OCI-LY1 (cell line): ENCODE data around the gene LHX6.

Source experiments
- H2AFZ ChIP-seq: fragments of 200-600 bp; sonication (generic), shearing (Covaris generic); 2 replicates; pipeline ENCODE4 v1.6.0; 2014; ENCODE audit warnings: antibody characterized with exemption, mild to moderate bottlenecking, low read length
- H3F3A ChIP-seq: fragments of 200-600 bp; sonication (generic), shearing (Covaris generic); 2 replicates; pipeline ENCODE4 v1.6.0; 2014; ENCODE audit warnings: mild to moderate bottlenecking, antibody characterized with exemption, low read length, moderate library complexity; ENCODE audit not compliant: insufficient read depth
- H3K27ac ChIP-seq: fragments of 200-600 bp; sonication (generic); 2 replicates; pipeline ENCODE4 v1.5.1; 2014; ENCODE audit warnings: low read length, mixed run types, mild to moderate bottlenecking, low read depth; ENCODE audit not compliant: poor library complexity, severe bottlenecking
- H3K27me3 ChIP-seq: fragments of 200-600 bp; sonication (generic); 2 replicates; pipeline ENCODE4 v1.6.0; 2014; ENCODE audit warnings: antibody characterized with exemption, mild to moderate bottlenecking, low read length, moderate library complexity; ENCODE audit not compliant: insufficient read depth
- H3K36me3 ChIP-seq: fragments of 200-600 bp; sonication (generic); 2 replicates; pipeline ENCODE4 v1.6.1; 2014; ENCODE audit warnings: mild to moderate bottlenecking, antibody characterized with exemption, low read length, moderate library complexity, mixed read lengths; ENCODE audit not compliant: insufficient read depth
- H3K4me1 ChIP-seq: fragments of 200-600 bp; sonication (generic); 2 replicates; pipeline ENCODE4 v1.5.1; 2014; ENCODE audit warnings: mild to moderate bottlenecking, low read length, moderate library complexity; ENCODE audit not compliant: insufficient read depth, severe bottlenecking
- H3K4me2 ChIP-seq: fragments of 200-600 bp; sonication (generic), shearing (Covaris generic); 2 replicates; pipeline ENCODE4 v1.6.1; 2014; ENCODE audit warnings: low read length
- H3K4me3 ChIP-seq: fragments of 200-600 bp; sonication (generic); 2 replicates; pipeline ENCODE4 v1.5.1; 2014; ENCODE audit warnings: low read length, low read depth, mild to moderate bottlenecking, mixed read lengths; ENCODE audit not compliant: poor library complexity, severe bottlenecking
- H3K79me2 ChIP-seq: fragments of 200-600 bp; shearing (Covaris generic); 2 replicates; pipeline ENCODE4 v1.6.1; 2016; ENCODE audit warnings: mixed run types, low read length, mixed read lengths; ENCODE audit not compliant: insufficient read depth
- H3K9ac ChIP-seq: fragments of 200-600 bp; sonication (generic), shearing (Covaris generic); 2 replicates; pipeline ENCODE4 v1.6.1; 2014; ENCODE audit warnings: mild to moderate bottlenecking, low read length, mixed read lengths
- H3K9me2 ChIP-seq: fragments of 200-600 bp; sonication (generic), shearing (Covaris generic); 2 replicates; pipeline ENCODE4 v1.6.1; 2014; ENCODE audit warnings: low read depth, mild to moderate bottlenecking, low read length, mixed read lengths
- H3K9me3 ChIP-seq: fragments of 200-600 bp; shearing (Covaris generic); 2 replicates; pipeline ENCODE4 v1.6.1; 2014; ENCODE audit warnings: low read length, mixed read lengths
- H4K20me1 ChIP-seq: fragments of 200-600 bp; sonication (generic), shearing (Covaris generic); 2 replicates; pipeline ENCODE4 v1.6.0; 2016; ENCODE audit warnings: mild to moderate bottlenecking, low read length; ENCODE audit not compliant: insufficient read depth
- EZH2 ChIP-seq: fragments of 200-600 bp; sonication (generic), shearing (Covaris generic); IDR thresholded peaks from 2 replicates; pipeline ENCODE4 v1.8.0; 2017; ENCODE audit warnings: borderline replicate concordance, mixed run types, mild to moderate bottlenecking, antibody characterized with exemption, low read length, moderate library complexity, mixed read lengths
- TF ChIP-seq, protein P1 (sequence below): fragments of 200-600 bp; sonication (generic), shearing (Covaris generic); IDR thresholded peaks from 2 replicates; pipeline ENCODE4 v1.5.1; 2017; ENCODE audit warnings: mild to moderate bottlenecking, antibody characterized with exemption, low read length, moderate library complexity, mixed read lengths

The LHX6 gene

DNA sequence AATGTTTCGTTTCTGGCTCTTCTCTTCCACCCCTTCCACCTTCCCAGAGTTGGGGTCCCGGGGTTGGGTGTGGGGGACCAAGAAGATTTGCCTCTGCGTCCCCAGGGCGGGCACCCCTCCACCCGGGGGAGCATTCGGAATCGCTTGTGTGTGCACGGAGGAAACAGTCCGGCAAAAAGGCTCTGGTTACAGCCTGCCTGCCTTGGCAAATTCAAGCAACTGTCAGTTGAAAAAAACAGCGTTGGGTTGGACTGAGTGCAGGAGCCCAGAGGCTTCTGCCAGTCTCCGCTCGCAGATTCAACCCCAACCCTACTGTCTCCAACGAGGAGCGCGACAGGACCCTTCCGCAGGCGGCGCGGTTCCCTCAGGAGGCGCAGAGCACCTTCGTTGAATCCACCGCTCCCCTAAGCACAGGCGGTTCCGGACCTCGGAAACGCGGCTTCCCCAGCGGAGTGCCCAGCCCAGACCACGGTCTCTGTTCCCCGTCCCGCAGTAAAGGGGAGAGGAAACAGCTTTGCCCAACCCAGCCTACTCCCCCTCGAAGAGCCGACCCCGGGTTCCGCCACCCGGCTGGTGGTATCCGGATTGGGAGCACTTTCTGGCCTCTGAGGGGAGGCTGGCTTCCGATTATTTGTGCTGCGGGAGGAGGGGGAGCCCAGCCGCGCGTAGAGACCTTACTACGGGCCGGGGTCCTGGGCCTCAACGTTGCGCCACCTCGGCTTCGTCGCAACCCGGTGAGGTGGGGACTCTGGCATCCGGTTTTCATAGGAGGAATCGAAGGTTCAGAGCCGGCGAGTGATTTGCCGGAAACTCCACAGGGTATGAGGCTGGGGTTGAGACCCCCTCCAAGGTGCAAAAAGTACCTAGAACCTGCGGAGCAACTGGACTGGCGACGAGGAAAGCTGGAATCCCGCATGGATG is 9.6 kb downstream of the LHX6 start:
- H3F3A ChIP-seq = no peaks in the 10 kb centered on the region
- no peak overlapping the region for H3K4me3 ChIP-seq
- H3K4me2 ChIP-seq = no peak overlapping the region
- H3K79me2 ChIP-seq = no peaks in the 10 kb centered on the region
- H3K9me2 ChIP-seq = no peaks in the 10 kb centered on the region
- H3K36me3 ChIP-seq = no peaks in the 10 kb centered on the region
- peaks cover 7% of the 10 kb centered on the region; the same call in 1 of the 2 replicates for H3K27me3 ChIP-seq
- no peaks in the 10 kb centered on the region for H4K20me1 ChIP-seq
- H3K27ac ChIP-seq = no peak overlapping the region
- no peak overlapping the region for H3K9ac ChIP-seq
- peaks cover 2% of the 10 kb centered on the region for H3K4me1 ChIP-seq
- no peaks in the 10 kb centered on the region for H3K9me3 ChIP-seq
- TF ChIP-seq EZH2 = no peak
- TF ChIP-seq, protein P1, sequence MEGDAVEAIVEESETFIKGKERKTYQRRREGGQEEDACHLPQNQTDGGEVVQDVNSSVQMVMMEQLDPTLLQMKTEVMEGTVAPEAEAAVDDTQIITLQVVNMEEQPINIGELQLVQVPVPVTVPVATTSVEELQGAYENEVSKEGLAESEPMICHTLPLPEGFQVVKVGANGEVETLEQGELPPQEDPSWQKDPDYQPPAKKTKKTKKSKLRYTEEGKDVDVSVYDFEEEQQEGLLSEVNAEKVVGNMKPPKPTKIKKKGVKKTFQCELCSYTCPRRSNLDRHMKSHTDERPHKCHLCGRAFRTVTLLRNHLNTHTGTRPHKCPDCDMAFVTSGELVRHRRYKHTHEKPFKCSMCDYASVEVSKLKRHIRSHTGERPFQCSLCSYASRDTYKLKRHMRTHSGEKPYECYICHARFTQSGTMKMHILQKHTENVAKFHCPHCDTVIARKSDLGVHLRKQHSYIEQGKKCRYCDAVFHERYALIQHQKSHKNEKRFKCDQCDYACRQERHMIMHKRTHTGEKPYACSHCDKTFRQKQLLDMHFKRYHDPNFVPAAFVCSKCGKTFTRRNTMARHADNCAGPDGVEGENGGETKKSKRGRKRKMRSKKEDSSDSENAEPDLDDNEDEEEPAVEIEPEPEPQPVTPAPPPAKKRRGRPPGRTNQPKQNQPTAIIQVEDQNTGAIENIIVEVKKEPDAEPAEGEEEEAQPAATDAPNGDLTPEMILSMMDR = no peak
- no peak overlapping the region for H2AFZ ChIP-seq

DNA sequence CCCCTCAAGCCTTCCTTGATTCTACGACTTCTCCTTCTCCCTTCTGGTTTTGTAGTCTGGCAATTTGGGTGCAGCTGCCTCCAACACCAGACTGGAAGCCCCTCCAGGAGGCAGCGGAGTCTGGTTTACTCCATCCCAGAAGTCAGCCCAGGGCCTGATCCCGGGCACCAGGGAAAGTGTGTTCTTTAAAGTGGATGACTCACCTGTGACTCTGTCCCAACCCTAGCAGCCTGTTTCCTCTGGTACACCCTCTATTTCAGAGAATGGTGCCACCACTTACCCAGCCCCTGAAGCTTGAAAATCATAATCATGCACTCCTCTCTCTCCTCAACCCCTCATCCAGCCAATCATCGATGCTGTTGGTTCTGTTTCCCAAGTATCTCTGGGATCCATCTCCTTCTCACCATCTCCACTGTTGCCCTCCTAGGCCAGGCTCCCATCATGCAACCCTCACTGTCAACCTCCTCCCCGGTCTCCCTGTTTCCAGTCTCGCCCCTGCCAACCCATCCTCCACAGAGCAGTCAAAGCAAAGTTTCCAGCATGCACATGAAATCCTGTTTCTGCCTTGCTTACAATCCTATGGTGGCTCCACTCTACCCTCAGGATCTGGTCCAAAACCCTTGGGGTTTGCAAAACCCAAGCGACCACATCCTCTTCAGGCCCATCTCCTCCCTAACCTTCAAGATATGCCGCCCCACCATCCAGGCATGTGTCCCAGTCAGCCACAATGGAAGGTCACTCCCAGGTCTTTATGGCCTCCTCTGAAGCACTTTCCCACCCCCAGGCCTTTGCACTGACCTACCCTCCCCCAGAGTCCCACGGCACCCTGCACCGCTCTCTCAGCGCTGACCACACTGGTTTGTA is 10.5 kb downstream of the LHX6 start:
- Histone ChIP-seq H3K9ac (no peak overlapping the region), H3K9me2 (no peaks in the 10 kb centered on the region), H3F3A (no peaks in the 10 kb centered on the region), H3K4me2 (no peak overlapping the region), H3K27ac (no peak overlapping the region), H2AFZ (no peak overlapping the region), H3K4me3 (no peak overlapping the region), H4K20me1 (no peaks in the 10 kb centered on the region), H3K36me3 (no peaks in the 10 kb centered on the region), H3K4me1 (peaks cover 7% of the 10 kb centered on the region), H3K27me3 (peaks cover 7% of the 10 kb centered on the region; the same call in 1 of the 2 replicates), H3K79me2 (no peaks in the 10 kb centered on the region), H3K9me3 (no peaks in the 10 kb centered on the region)
- TF ChIP-seq EZH2 = no peak
- TF ChIP-seq, protein P1 = no peak

DNA sequence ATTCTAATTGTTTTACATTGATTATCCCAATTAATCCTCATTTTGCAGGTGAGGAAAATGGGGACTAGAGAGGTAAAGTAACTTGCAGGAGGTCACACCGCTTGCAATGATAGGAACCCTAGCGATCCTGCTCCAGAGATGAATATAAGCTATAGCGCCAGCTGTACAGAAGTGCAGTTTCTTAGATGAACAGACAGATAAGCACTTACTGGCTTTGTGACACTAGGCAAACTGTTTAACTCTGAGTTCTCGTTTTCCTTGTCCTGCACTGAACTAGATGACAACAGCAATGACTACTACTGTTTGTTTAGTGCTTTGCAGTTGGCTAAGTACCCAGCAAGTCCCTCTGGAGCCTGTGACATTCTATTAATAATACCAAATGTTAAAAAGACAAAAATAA is 11.1 kb downstream of the LHX6 start:
- H3K4me3 ChIP-seq = no peak overlapping the region
- no peak overlapping the region for H3K9ac ChIP-seq
- peaks cover 4% of the 10 kb centered on the region; the same call in 1 of the 2 replicates for H3K27me3 ChIP-seq
- no peaks in the 10 kb centered on the region for H3K9me2 ChIP-seq
- no peak overlapping the region for H3K27ac ChIP-seq
- no peak overlapping the region for H2AFZ ChIP-seq
- H3K36me3 ChIP-seq = no peaks in the 10 kb centered on the region
- no peaks in the 10 kb centered on the region for H3K79me2 ChIP-seq
- no peaks in the 10 kb centered on the region for H3K9me3 ChIP-seq
- H3F3A ChIP-seq = no peaks in the 10 kb centered on the region
- peaks cover 7% of the 10 kb centered on the region for H3K4me1 ChIP-seq
- H3K4me2 ChIP-seq = no peak overlapping the region
- H4K20me1 ChIP-seq = no peaks in the 10 kb centered on the region
- TF ChIP-seq, protein P1 = no peak
- TF ChIP-seq EZH2 = no peak
